Measurements from ENCODE around the gene FCER1G.
A peak's percentile ranks its signal among the peaks of the same experiment; 100 is the strongest.

- TF ChIP-seq ZFHX2 (tag by site-specific recombination; conservative IDR thresholded peaks at IDR 0.05): 0 out of 2 replicates have a peak, but pooled peaks have one; percentile 20
- peak; percentile 97 for TF ChIP-seq PATZ1 (tag by site-specific recombination; IDR thresholded peaks at IDR 0.05)
- peak; percentile 91 for TF ChIP-seq ZNF639 (tag by site-specific recombination; IDR thresholded peaks at IDR 0.05)
- TF ChIP-seq, protein P1, sequence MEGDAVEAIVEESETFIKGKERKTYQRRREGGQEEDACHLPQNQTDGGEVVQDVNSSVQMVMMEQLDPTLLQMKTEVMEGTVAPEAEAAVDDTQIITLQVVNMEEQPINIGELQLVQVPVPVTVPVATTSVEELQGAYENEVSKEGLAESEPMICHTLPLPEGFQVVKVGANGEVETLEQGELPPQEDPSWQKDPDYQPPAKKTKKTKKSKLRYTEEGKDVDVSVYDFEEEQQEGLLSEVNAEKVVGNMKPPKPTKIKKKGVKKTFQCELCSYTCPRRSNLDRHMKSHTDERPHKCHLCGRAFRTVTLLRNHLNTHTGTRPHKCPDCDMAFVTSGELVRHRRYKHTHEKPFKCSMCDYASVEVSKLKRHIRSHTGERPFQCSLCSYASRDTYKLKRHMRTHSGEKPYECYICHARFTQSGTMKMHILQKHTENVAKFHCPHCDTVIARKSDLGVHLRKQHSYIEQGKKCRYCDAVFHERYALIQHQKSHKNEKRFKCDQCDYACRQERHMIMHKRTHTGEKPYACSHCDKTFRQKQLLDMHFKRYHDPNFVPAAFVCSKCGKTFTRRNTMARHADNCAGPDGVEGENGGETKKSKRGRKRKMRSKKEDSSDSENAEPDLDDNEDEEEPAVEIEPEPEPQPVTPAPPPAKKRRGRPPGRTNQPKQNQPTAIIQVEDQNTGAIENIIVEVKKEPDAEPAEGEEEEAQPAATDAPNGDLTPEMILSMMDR (tag by site-specific recombination; IDR thresholded peaks at IDR 0.05): peak; percentile 74
- peak; percentile 51; the same call in 1 of the 2 replicates for TF ChIP-seq ZBTB7A (tag by site-specific recombination; IDR thresholded peaks at IDR 0.05; ENCODE audit: low read depth)
- TF ChIP-seq GLI4 (tag by site-specific recombination; IDR thresholded peaks at IDR 0.05): no peak
- peak; percentile 10; the same call in 1 of the 2 replicates for TF ChIP-seq ZSCAN30 (tag by site-specific recombination; IDR thresholded peaks at IDR 0.05)
- no peak for TF ChIP-seq TCF7L2 (IDR thresholded peaks at IDR 0.05; ENCODE audit: borderline replicate concordance, low read depth, low read length)
- TF ChIP-seq ZNF350 (tag by site-specific recombination; IDR thresholded peaks at IDR 0.05): no peak
These were observed 10.6 kb downstream of the FCER1G start, which contains the start of gene TOMM40L for GRCh38 chr1:161225534-161226319.
